RPMI7951 (cell line): Measurements from ENCODE around the gene LCN12. TPM values are rescaled to one million over a fixed set of nuclear protein-coding genes. Genes with fewer than 3 reads are reported as not detected.
A peak's percentile ranks its signal among the peaks of the same experiment; 100 is the strongest.

Experiments
- DNase-seq: peaks from one replicate; pipeline ENCODE4 v3.0.0-alpha.2; 2012; ENCODE audit warnings: low read depth
- total RNA-seq: library from RNA; depleted of rRNA; stranded (reverse); fragments of >200 nt; shearing (Covaris generic); gene quantifications from 2 replicates; pipeline ENCODE4 v1.2.3, GENCODE V29; 2014

LCN12 gene
- total RNA-seq, 1 experiment from 2014 or later, result not detected

DNA sequence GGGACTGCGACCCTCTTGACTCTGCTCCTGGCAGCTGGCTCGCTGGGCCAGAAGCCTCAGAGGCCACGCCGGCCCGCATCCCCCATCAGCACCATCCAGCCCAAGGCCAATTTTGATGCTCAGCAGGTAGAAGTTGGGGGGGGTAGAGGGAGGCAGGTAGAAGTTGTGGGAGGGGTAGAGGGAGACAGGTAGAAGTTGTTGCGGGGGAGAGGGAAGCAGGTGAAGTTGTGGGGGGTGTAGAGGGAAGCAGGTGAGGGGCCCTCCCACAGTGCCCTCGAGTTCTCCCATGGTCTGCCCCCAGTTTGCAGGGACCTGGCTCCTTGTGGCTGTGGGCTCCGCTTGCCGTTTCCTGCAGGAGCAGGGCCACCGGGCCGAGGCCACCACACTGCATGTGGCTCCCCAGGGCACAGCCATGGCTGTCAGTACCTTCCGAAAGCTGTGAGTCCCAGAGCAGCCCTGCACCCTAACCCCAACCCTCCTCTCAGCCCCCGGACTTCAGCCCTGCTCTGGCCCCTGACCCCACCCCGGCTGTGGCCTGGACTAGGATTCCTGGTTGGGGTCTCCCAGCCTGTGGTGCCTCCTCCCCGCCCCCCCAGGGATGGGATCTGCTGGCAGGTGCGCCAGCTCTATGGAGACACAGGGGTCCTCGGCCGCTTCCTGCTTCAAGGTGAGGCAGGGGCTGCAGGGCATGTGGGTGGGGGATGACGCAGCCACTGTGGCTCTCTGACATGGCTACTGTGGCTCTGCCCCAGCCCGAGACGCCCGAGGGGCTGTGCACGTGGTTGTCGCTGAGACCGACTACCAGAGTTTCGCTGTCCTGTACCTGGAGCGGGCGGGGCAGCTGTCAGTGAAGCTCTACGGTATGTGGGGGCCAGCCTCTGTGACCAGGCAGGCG, 6.5 kb upstream of the LCN12 start:
- no peak for DNase-seq

DNA sequence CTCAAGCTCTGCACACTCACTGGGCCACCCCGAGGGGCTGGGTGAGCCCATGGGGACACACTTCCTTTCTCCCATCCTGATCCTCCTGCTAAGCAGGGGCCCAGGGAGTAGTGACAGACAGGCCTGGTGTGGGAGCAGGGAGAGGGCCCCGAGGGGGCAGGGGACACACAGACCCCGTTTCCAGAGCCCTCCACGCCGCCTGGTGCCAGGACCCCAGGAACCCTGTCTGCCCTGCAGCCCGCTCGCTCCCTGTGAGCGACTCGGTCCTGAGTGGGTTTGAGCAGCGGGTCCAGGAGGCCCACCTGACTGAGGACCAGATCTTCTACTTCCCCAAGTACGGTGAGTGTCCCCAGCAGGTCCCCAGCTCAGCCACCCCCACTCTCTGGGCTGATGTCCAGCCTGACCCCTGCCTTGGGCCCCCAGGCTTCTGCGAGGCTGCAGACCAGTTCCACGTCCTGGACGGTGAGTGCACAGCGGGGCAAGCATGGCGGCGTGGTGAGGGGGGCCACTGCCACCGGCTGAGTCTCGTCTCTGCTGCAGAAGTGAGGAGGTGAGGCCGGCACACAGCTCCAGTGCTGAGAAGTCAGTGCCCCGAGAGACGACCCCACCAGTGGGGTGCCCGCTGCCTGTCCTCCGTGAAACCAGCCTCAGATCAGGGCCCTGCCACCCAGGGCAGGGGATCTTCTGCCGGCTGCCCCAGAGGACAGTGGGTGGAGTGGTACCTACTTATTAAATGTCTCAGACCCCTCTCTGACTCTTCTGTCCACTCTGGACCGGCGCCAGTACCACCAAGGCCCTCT, 5.6 kb upstream of the LCN12 start:
- DNase-seq, result no peak

DNA sequence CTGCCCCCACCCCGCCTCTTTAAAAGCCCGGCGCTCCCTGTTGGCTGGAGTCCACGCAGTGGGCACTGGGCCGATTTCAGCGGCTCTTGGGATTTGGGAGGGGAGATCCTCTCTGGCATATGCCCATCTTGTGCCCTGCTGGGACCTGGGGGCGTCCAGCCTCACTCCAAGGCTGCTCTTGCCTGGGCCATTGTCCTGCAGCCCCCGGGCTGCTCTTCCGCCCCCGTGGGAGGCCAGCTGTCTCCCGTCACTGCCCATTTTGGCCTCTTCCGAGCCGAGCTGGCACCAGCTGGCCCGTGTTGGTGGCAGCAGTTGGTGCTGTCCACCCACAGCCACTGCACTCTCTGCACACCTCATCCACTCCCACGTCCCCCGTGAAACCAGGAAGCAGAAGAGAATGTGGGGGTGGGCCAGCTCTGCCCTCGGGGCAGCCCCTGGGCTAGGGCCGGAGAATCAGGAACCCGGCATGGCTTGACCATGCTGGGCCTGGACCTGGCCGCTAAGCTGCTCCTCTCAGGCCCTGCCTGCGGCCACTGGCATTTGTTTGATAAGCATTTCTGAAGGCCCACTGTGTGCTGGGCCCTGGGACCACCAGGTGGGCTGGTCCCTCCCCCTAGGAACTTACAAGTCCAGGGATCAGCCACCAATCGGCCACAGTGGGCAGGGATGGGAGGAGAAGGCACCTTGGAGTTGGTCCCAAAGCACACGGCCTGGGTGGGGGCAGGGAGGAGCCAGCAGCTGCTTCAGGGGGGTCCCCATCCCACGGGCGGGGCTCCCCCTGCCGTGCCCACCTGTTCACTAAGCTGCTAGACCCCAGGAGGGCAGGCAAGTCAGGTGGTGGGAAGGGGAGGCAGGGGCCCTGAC, 4.8 kb upstream of the LCN12 start:
- DNase-seq, result no peak

DNA sequence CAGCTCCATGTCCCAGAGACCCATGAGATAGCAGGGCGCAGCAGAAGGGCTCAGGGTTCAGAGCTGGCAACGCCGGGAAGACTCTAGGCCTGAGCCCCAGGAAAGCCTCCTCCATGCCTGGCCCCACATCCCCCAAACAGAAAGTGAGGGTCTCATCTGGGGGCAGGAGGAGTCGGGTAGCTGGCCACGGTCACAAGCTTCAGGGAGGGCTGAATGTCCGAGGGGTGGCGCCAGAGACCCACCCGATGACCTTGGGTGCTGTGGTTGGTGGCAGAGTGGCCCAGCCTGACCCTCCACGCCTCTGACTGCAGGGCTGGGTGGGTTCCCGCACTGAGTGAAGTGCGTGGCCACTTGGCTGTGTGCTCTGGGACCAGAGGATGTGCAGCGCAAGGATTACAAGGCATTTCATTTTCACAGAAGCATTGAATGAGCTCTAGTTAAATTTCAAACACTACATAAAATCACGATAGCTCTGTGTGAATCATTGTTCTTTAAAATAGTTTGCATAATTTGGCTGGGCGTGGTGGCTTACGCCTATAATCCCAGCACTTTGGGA, 4.0 kb upstream of the LCN12 start:
- peak; percentile 32 for DNase-seq

DNA sequence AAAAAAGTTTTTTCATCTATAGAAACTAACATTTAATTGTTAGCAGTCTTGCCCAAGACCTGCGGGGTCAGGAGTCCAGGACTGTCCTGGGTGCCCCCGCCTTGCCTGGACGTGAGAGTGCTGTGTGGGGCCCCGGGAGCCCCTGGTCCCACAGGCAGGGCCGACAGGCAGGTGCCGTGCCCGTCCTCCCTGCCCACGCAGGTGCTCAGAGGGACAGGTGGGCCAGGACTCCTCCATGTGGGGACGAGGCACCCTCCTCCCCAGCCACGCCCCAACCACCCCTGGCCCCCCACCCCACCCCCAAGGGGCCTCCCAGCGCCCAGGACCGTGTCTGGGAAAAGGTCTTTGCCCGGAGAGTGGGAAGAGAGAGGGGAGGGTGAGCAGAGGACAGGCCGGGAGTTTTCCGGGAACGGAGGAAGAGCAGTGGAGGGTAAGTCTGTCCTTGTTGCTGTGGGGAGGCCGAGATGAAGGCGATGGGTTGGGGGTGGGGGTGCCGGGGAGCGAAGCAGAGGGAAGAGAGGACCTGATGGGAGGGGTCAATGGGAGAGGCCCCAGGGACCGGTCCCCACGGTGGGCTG, 2.7 kb upstream of the LCN12 start:
- DNase-seq, result no peak

DNA sequence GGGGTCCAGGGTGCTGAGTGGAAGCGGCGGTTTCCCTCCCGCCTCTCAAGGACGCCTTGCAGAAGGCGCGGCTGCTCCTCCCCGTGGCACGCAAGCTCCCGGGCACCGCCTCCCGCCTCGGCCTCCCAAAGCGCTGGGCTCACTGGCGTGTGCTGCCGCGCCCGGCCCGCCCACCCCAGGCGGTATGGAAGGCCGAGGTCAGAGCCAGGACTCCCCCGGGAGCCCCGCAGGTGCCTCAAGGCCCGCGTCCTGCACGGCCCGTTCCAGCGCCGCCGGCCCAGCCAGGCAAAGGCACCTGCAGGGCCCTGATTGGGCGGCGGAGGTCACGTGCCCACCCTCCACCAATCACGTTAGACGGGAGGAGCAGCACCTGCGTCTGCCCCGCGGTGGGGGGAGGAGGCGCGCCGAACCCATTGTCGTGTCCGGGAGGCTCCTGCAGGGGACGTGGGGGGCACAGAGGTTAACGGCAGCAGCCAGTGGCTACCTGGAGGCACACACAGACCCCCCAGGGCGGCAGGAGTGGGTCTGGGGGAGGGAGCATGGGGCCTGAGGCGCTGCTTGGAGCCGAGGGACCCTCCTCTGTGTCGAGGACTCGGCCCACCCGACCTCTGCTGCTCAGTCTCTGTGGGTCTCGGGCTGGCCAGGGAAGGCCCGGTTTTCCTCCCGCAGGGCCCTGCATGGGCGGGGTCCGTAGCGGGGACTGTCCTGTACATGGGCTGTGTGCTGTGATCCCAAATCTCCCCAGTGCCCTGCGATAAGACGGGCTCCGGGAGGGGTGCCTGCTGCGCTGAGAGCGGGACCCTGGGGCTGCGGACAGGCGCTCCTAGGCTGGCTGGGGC, 2.0 kb upstream of the LCN12 start:
- peak; percentile 73 for DNase-seq

DNA sequence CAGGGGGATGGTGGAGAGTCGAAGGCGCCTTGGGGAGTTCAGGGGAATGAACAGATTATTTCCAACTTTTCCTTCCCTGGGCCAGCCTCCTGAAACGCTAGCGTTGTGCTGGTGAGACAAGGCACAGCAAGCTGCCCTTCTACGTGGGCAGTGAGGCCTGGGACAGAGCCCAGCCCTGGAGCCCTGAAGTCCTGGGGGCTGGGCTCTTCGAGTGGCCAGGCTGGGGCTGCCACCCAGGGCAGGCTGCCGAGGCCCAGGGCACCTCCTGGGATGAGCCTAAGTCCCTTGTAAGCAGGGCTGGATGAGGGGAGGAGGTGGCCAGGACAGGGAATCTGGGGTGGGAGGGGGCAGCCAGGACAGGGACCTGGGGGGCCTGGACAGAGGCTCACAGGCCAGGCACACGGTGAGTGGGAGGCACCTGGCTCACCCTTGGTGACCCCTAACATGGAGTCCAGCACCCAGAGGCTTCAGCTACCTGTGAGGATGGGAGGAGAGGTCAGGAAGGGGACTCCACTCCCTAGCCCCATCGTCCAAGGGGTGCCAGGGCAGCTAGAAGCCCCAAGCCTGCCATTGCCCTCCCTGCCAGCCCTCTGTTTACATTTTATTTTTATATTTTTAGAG, 1.3 kb upstream of the LCN12 start:
- DNase-seq, result no peak

DNA sequence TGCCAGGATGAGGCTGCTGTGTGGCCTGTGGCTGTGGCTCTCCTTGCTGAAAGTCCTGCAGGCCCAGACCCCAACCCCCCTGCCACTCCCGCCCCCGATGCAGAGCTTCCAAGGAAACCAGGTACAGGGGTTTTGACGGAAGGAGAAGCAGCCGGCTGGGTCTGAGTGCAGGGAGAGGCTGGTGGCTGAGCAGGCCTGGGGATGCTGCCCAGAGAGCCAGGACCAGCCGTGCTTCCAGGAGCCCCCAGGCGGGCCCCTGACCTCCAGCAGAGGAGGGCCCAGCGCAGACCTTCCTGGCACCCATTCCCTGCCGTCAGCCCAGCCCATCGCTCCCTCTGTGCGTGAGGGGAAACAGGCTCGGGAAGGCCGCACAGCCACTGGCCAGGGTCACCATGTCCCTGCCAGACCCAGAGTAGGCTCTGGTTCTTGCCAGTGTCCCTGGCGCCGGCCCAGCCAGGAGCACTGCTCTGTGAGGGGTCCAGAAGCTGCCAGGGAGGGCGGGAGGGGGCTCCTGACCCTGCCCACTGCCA, 313 bp downstream of the LCN12 start:
- DNase-seq, result no peak

DNA sequence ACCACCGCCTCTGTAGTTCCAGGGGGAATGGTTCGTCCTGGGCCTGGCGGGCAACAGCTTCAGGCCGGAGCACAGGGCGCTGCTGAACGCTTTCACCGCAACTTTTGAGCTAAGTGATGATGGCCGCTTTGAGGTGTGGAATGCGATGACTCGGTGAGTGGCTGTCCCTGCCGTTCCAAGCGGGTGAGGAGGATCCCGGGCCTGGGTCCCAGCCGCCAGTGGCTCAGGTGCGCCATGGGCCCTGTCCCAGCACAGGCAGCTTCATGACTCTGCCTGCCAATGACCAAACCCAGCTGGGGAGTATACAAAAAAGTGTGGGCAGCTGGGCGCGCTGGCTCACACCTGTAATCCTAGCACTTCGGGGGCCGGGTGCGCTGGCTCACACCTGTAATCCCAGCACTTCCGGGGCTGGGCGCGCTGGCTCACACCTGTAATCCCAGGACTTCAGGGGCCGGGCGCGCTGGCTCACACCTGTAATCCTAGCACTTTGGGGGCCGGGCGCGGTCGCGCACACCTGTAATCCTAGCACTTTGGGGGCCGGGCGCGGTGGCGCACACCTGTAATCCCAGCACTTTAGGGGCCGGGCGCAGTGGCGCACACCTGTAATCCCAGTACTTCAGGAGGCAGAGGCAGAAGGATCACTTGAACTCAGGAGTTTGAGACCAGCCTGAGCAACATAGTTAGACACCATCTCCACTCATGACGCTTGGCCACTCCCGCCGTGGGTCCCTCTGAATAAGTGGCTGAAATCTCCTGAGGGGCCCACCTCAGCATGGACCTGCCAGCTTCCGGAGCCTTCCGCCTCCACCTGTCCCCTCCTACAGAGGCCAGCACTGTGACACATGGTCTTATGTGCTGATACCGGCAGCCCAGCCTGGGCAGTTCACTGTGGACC, 1.1 kb downstream of the LCN12 start:
- no peak for DNase-seq

DNA sequence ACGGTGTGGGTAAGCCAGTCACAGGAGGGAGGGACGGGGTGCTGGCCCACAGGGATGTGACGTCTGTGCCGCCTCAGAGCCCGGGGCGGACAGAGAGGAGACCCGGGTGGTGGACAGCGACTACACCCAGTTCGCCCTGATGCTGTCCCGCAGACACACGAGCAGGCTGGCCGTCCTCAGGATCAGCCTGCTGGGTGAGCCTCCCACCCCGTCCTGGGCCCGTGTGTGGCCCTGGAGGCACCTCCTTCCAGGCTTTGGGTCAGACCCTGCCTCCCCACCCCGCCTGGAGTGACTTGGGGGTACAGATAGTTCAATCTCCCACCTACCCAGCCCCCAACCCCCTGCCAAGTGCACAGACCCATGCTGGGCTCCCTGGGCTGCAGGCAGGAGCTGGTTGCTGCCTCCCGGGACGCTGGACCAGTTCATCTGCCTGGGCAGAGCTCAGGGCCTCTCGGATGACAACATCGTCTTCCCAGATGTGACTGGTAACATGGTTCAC, 1.7 kb downstream of the LCN12 start:
- no peak for DNase-seq

DNA sequence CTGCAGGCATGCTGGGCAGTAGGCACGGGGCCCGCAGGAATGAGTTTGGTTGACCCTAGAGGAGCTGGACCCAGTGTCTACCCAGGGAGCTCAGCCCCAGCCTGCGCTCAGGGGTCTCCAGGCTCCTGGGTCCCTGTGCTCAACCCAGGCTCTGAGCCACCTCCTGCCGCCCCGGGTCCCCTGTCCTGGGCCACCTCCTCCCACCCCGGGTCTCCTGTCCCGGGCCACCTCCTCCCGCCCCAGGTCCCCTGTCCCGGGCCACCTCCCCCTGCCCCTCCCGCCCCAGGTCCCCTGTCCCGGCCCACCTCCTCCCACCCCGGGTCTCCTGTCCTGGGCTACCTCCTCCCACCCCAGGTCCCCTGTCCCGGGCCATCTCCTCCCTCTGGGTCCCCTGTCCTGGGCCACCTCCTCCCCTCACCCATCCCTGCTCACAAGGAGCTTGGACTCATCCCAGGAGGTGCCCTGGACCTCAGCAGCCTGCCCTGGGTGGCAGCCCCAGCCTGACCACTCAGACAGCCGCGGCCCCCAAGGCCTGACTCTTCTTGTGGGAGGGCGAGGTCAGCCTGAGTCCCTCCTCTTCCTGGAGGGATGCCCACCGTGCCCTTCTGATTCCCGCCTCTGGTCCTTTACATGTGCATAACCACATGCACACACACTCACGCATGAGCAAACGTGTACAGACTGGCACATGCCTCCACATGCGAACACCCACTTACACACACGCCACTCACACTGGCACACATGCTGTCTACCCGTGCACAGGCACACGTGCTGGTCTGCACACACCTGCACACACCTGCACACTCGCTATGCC, 2.4 kb downstream of the LCN12 start:
- DNase-seq, result no peak

DNA sequence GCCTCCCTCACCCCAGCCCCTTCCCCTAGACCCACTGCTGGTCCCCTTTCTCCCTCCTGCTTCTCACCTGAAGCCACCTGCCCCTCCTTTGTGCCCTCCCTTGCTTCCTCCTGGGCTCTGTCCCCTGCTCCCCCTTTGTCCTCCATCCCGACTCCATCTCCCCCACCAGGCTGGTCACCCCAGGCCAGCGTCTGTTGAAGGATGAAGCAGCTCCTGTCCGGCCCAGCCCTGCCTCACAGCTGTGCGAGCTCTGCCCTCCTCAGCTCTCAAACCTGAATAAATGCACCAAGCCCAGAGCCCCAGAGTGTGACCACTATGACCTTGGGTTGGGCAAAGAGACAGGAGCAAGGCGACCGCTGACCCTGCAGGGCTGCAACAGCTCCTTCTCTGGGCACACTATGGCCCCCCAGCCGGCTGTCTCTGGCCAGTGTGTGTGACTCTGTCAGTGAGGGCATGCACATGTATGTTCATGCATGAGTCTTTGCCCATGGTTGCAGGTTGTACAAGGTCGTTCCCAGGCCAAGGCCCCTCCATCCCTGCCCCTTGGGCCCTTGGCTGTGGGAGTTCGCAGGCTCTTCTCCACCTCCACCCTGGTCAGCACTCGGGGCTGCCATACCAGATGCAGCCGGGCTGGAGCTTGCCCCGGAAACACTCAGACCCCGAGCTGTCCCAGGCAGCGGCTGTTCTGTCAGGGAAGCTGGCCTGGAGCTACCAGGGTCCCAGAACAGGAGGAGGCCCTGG, 3.3 kb downstream of the LCN12 start:
- DNase-seq, result no peak

DNA sequence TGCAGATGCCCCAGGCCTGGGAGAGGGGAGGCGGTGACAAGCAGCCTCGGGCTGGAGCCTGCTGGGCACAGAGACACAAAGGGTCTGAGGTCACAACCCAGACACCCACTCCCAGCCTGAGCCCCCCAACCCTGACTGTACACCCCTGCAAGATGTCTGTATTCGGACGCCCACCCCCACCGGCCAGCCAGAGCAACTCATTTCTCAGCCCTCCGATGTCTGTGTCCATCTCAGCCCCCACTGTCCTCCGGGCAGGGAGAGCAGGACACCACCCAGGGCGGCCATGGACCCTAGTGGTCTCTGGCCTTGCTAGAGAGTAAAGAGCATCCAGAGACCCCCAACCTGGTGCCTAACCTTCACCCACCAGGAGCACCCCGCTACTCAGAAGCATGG, 3.9 kb downstream of the LCN12 start:
- DNase-seq, result no peak

DNA sequence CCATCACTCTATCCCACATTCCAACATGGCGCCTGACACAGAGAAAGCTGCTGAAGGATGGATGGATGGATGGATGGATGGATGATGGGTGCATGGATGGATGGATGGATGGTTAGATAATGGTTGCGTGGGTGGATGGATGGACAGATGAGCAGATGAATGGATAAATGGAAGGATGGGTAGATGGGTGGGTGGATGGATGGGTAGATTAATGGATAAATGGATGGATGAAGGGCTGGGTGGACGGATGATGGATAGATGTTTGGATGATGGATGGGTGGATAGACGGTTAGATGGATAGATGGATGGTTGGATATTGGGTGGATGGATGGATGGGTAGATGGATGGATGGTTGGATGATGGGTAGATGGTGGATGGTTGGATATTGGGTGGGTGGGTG, 4.5 kb downstream of the LCN12 start:
- DNase-seq, result no peak

DNA sequence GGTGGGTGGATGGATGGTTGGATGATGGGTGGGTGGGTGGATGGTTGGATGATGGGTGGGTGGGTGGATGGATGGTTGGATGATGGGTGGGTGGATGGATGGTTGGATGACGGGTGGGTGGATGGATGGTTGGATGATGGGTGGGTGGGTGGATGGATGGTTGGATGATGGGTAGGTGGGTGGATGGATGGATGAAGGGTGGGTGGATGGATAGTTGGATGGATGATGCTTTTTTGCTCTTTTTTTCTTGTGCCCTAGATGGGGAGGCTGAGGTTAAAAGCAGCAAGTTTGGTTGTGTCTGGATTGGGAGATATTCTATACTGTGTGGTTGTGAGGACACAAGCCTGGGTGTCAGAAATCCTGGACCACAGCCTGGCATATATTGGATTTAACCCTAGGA, 5.4 kb downstream of the LCN12 start:
- no peak for DNase-seq

DNA sequence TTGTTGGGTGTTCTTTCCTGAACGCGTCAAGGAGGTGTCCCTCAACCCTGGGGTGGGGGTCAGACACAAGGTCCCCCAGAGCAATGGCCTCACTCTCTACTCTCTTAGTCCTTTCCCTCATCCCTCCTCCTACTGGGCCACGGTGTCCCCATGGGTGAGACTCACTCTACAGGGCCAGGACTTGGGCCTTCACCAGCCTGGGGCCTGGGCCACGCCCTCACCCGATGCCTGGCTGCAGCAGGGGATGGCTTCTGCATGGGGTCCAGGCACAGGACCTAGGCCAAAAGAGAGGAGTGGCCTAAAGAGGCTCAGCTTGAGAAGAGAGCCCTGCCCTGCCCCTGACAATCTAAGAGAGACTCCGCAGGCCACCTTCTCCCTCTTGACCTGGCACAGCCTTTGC, 5.8 kb downstream of the LCN12 start:
- DNase-seq, result no peak

DNA sequence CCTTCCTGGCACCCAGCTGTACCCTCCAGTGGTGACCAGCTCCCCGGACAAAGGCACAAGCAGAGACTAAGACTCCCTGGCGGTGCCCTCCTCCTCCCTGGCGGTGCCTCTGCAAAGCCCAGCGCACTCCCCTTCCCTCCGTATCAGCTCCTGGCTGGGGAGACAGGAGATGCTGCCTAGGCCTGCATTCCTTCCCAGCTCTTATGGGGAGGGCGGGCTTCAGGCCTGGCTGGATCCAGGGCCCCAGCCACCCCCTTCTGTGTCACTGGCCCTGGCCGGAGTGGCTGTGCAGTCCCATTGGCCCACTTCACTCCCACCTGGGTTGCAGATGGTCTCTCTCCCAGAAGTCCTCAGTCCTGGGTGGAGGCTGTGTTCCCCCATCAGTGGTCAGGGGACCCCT, 6.4 kb downstream of the LCN12 start:
- no peak for DNase-seq
